ENCODE data around the gene ALDH3B1. TPM values are rescaled to one million over a fixed set of nuclear protein-coding genes. Genes with fewer than 3 reads are reported as not detected.

Gene ALDH3B1
- total RNA-seq, 1 donor from 2014 or later, result 1.7 TPM

DNA sequence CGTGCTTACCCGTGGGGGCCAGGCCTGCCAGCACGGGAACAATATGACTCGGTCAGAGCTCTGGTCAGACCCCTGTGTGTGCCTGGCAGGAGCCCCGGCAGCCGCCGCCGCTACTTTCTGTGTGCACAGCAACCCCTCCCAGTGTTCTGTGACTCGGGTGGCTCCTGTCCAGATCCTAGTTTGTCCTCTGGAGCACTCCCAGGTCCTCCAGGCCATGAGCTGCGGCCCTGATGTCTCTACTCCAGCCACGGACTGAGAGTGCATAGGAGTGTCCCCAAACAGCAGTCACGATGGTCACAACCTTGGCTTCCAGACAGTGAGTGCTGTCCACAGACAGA lies 23.6 kb downstream of the ALDH3B1 start:
- Mint-ChIP-seq H3K27ac (no peak overlapping the region), H3K27me3 (no peaks in the 10 kb centered on the region), H3K4me3 (peak overlapping the region; percentile 64), H3K9me3 (no peaks in the 10 kb centered on the region), H3K4me1 (ENCODE audit: unreplicated experiment) (peaks cover 20% of the 10 kb centered on the region), H3K36me3 (peaks cover 4% of the 10 kb centered on the region)
- TF ChIP-seq, protein P1, sequence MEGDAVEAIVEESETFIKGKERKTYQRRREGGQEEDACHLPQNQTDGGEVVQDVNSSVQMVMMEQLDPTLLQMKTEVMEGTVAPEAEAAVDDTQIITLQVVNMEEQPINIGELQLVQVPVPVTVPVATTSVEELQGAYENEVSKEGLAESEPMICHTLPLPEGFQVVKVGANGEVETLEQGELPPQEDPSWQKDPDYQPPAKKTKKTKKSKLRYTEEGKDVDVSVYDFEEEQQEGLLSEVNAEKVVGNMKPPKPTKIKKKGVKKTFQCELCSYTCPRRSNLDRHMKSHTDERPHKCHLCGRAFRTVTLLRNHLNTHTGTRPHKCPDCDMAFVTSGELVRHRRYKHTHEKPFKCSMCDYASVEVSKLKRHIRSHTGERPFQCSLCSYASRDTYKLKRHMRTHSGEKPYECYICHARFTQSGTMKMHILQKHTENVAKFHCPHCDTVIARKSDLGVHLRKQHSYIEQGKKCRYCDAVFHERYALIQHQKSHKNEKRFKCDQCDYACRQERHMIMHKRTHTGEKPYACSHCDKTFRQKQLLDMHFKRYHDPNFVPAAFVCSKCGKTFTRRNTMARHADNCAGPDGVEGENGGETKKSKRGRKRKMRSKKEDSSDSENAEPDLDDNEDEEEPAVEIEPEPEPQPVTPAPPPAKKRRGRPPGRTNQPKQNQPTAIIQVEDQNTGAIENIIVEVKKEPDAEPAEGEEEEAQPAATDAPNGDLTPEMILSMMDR (conservative IDR thresholded peaks at IDR 0.05), result no peak
- DNase-seq (ENCODE audit: extremely low spot score, unreplicated experiment), result no peak

DNA sequence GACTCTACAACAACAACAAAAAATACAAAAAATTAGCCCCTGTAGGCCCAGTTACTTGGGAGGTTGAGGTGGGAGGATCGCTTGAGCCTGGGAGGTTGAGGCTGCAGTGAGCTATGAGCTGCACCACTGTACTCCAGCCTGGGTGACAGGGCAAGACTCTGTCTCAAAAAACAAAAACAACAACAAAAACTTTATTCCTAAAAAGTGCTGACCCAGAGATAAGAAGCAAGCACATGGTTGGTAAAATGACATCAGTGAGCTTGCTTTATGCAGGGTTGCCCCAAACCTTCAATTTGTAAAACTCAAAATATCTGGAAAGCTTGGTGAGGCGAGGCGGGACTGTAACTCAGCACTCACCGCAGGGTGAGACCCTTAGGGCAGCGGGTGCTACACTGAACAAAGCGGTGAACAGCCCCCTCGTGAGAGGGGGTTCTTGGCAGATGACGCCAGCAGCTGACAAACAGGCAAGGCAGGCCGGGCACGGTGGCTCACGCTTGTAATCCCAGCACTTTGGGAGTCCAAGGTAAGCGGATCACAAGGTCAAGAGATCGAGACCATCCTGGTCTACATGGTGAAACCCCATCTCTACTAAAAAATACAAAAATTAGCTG lies 25.2 kb downstream of the ALDH3B1 start:
- no peak overlapping the region for H3K4me3 Mint-ChIP-seq

DNA sequence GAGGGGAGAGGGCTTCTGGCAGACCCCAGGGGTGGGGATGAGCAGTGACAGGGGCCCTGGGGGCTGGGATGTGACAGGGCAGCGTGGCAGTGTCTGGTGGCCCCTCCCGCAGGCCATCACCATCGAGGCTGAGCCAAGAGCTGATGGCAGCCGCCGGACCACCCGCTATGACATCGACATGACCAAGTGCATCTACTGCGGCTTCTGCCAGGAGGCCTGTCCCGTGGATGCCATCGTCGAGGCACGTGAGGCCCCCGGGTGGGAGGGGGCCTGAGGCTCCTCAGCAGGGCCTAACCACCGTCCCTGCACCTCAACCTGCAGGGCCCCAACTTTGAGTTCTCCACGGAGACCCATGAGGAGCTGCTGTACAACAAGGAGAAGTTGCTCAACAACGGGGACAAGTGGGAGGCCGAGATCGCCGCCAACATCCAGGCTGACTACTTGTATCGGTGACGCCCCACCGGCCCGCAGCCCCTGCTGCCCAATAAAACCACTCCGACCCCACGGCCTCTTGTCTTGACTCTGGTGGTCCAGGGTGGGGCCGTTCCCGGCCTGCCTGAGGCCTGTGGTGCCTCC lies 26.1 kb downstream of the ALDH3B1 start:
- DNase-seq (ENCODE audit: extremely low spot score, unreplicated experiment), result no peak
- no peaks in the 10 kb centered on the region for H3K27me3 Mint-ChIP-seq
- peaks cover 12% of the 10 kb centered on the region for H3K4me1 Mint-ChIP-seq (ENCODE audit: unreplicated experiment)
- H3K9me3 Mint-ChIP-seq, result no peaks in the 10 kb centered on the region
- H3K27ac Mint-ChIP-seq, result no peak overlapping the region
- H3K36me3 Mint-ChIP-seq, result no peaks in the 10 kb centered on the region
- TF ChIP-seq, protein P1 (conservative IDR thresholded peaks at IDR 0.05), result no peak
- no peak overlapping the region for H3K4me3 Mint-ChIP-seq

More for the DNA sequence above, 25.2 kb downstream of the ALDH3B1 start:
- peaks cover 13% of the 10 kb centered on the region for H3K4me1 Mint-ChIP-seq (ENCODE audit: unreplicated experiment)
- peaks cover 1% of the 10 kb centered on the region for H3K36me3 Mint-ChIP-seq
- H3K27ac Mint-ChIP-seq, result no peak overlapping the region
- no peaks in the 10 kb centered on the region for H3K9me3 Mint-ChIP-seq
- TF ChIP-seq, protein P1 (conservative IDR thresholded peaks at IDR 0.05), result no peak
- no peak for DNase-seq (ENCODE audit: extremely low spot score, unreplicated experiment)
- H3K27me3 Mint-ChIP-seq, result no peaks in the 10 kb centered on the region

DNA sequence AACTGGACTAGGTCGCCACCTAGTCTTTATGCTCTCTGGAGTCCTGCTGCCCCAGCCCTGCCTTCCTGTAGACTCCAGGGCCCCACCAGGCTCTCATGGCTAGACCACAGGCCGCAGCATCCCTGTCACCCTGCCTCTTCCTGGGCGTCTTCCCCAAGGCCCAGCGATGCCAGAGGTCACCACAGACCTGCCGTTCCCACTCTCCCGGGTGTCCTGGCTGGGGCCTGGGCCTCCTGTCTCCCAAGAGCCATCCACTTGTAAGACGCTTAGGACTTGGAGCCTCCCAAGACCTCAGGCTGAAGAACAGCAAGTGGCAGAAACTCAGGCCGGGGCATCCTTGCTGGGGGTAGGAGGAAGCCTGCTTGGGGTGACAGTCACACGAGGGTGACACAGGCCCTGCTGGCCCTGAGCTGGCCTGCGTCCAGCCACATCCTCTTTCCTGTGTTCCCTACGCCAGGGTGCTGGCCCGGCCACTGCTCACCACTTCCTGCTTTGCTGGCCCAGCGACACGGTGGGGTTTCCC lies 26.7 kb downstream of the ALDH3B1 start:
- H3K4me3 Mint-ChIP-seq, result no peak overlapping the region

DNA sequence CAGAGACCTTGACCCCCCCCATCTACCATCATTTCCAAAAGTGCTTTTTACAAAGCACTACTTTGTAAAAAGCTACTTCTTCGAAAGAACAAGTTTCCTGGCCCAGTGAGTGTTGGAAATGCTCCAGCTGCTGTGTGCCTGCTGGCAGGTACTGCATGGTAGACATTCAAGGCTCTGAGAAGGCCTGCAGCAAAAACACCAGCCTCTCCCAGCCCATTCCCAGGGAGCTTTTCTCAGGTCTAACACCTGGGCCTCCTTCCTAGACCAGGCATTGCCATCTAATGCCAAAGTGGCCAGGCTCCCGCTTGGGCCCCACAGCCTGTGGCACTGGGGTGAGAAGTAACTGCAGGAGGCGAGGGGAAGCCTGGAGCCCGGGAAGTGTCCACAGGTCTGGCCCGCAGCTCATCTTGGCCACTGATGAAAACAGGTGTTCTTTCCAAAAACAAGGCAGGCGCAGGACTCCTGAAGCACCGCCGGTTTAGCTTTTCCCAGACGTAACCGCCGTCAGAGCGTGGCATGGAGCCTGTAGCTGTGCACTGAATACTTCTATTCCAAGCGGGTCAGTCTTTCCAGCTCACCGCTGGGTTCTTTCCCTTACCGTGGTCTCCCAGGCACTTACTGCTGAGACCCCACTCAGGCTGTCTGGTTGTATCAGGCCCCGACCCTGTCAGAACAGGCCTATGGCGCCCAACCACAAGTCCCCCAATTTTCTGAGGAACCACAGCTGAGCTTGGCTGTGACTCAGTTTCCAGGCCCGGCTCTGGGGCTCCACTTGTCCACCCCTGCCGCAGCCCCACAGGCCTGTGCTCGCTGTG lies 27.5 kb downstream of the ALDH3B1 start:
- TF ChIP-seq, protein P1 (conservative IDR thresholded peaks at IDR 0.05), result no peak
- DNase-seq (ENCODE audit: extremely low spot score, unreplicated experiment), result no peak
- H3K4me3 Mint-ChIP-seq, result peak overlapping the region; percentile 20
- no peaks in the 10 kb centered on the region for H3K9me3 Mint-ChIP-seq
- peaks cover 7% of the 10 kb centered on the region for H3K4me1 Mint-ChIP-seq (ENCODE audit: unreplicated experiment)
- H3K36me3 Mint-ChIP-seq, result no peaks in the 10 kb centered on the region
- H3K27ac Mint-ChIP-seq, result no peak overlapping the region
- H3K27me3 Mint-ChIP-seq, result no peaks in the 10 kb centered on the region

More for the DNA sequence above, 26.7 kb downstream of the ALDH3B1 start:
- H3K27ac Mint-ChIP-seq, result no peak overlapping the region
- H3K4me1 Mint-ChIP-seq (ENCODE audit: unreplicated experiment), result peaks cover 8% of the 10 kb centered on the region
- DNase-seq (ENCODE audit: extremely low spot score, unreplicated experiment), result no peak
- no peaks in the 10 kb centered on the region for H3K9me3 Mint-ChIP-seq
- H3K27me3 Mint-ChIP-seq, result no peaks in the 10 kb centered on the region
- TF ChIP-seq, protein P1 (conservative IDR thresholded peaks at IDR 0.05), result no peak
- H3K36me3 Mint-ChIP-seq, result no peaks in the 10 kb centered on the region

All from type B pancreatic cell (in vitro differentiated cells).